Breast epithelium (tissue), 3 donors: ENCODE data around the gene ARHGAP26.

Experiments used
- CTCF ChIP-seq, 3 donors: fragments of 450-650 bp; IDR thresholded peaks; one replicate each; pipeline ENCODE4 v1.5.1; 2016 to 2017; ENCODE audit warnings: antibody characterized with exemption in 3 of 3, mild to moderate bottlenecking in 3 of 3, moderate library complexity in 3 of 3
- POLR2A ChIP-seq: fragments of 450-650 bp; IDR thresholded peaks from one replicate; pipeline ENCODE4 v1.6.1; 2016; ENCODE audit warnings: antibody characterized with exemption, mild to moderate bottlenecking, moderate library complexity

DNA sequence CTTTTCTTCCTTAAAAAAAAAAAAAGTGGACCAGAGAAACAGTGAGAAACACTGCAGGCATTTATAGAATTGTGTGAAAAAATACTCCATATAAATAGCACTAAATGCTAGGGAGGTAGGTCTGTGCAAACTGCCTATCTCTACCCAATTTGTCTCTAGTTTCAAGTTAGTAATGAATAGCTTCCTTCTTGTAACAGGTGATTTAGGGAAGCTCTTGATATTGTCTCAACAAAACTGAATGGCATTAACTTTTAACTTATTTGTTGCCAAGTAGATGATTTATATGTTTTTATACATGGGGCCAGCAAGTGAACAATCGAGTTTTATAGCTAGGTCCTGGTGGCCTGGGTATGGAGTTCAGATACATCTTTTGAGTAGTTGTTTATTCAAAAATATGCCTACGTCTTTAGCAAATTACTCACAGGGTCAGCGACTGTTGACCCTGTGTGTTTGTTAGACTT lies 349.7 kb downstream of the ARHGAP26 start:
- TF ChIP-seq POLR2A = no peak
- TF ChIP-seq CTCF (IDR thresholded peaks at IDR 0.05) = no peak
